Measurements from ENCODE around the gene CRADD.
"Not testable (repeated sequence)": the region's sequence is repeated elsewhere in the genome, so short reads cannot be mapped to it uniquely, and the experiment has no call there.

Gene CRADD

GRCh38 chr12:93758801-93759373 is 81.7 kb downstream of the CRADD start:
- peak; percentile 20 for DNase-seq (ENCODE audit: low spot score)

- DNase-seq (ENCODE audit: low spot score) = no peak
Observed at GRCh38 chr12:93759512-93760081, 82.4 kb downstream of the CRADD start.

GRCh38 chr12:93760275-93760875 is 83.2 kb downstream of the CRADD start:
- DNase-seq (ENCODE audit: low spot score) = no peak

GRCh38 chr12:93762059-93762719 is 85.0 kb downstream of the CRADD start:
- no peak for DNase-seq (ENCODE audit: low spot score)

- DNase-seq (ENCODE audit: low spot score) = no peak
Observed at GRCh38 chr12:93762912-93763553, 85.9 kb downstream of the CRADD start.

GRCh38 chr12:93763746-93764147 is 86.6 kb downstream of the CRADD start:
- no peak for DNase-seq (ENCODE audit: low spot score)

GRCh38 chr12:93766371-93766770 is 89.2 kb downstream of the CRADD start:
- DNase-seq (ENCODE audit: low spot score) = no peak

- DNase-seq (ENCODE audit: low spot score) = peak; percentile 62
Observed at GRCh38 chr12:93766796-93767523, 89.8 kb downstream of the CRADD start.

GRCh38 chr12:93767524-93767863 is 90.3 kb downstream of the CRADD start:
- DNase-seq (ENCODE audit: low spot score) = peak; percentile 44

GRCh38 chr12:93772003-93772700 is 95.0 kb downstream of the CRADD start:
- peak; percentile 25 for DNase-seq (ENCODE audit: low spot score)

GRCh38 chr12:93773122-93773871 is 96.1 kb downstream of the CRADD start:
- DNase-seq (ENCODE audit: low spot score) = peak; percentile 37

- no peak for DNase-seq (ENCODE audit: low spot score)
Observed at GRCh38 chr12:93776581-93777018, 99.4 kb downstream of the CRADD start.

GRCh38 chr12:93777254-93777653 is 100.1 kb downstream of the CRADD start:
- no peak for DNase-seq (ENCODE audit: low spot score)

GRCh38 chr12:93778306-93778705 is 101.1 kb downstream of the CRADD start:
- no peak for DNase-seq (ENCODE audit: low spot score)

GRCh38 chr12:93778766-93779165 is 101.6 kb downstream of the CRADD start:
- DNase-seq (ENCODE audit: low spot score) = no peak

GRCh38 chr12:93780101-93780641 is 103.0 kb downstream of the CRADD start:
- DNase-seq (ENCODE audit: low spot score) = no peak

GRCh38 chr12:93780886-93781285 is 103.7 kb downstream of the CRADD start:
- DNase-seq (ENCODE audit: low spot score) = peak; percentile 47

- not testable (repeated sequence) for DNase-seq (ENCODE audit: low spot score)
Observed at GRCh38 chr12:93781961-93782360, 104.8 kb downstream of the CRADD start.

GRCh38 chr12:93782853-93783252 is 105.7 kb downstream of the CRADD start:
- no peak for DNase-seq (ENCODE audit: low spot score)

GRCh38 chr12:93783832-93784231 is 106.7 kb downstream of the CRADD start:
- DNase-seq (ENCODE audit: low spot score) = peak; percentile 35

All from CD4-positive, alpha-beta T cell treated with Interleukin-2 at 100 ng/mL for 4 hours (primary cell).